Inflammatory macrophage treated with lipopolysaccharide for 1 hour (primary cell): ENCODE measurements around the gene DDX39A.
"Not testable (repeated sequence)": the region's sequence is repeated elsewhere in the genome, so short reads cannot be mapped to it uniquely, and the experiment has no call there.

Experiments used
- DNase-seq, 2 donors: peaks; one replicate each; pipeline ENCODE4 v3.0.0-alpha.2; 2020 to 2022

Gene DDX39A

GRCh38 chr19:14419106-14419813 is at the start of gene DDX39A:
Gene DDX39A (minus strand): TSS chr19:14419341. CDS start chr19:14413220, 6,121 bp downstream.
- peak; percentile 98 to 100 for DNase-seq

- no peak for DNase-seq
These were observed 48.7 kb upstream of the DDX39A start for GRCh38 chr19:14467816-14468215.

GRCh38 chr19:14467391-14467790 is 48.2 kb upstream of the DDX39A start:
- no peak for DNase-seq

- DNase-seq = no peak
These were observed 44.6 kb upstream of the DDX39A start for GRCh38 chr19:14463747-14464146.

- peak in 1 of 2 donors; percentile 26 for DNase-seq
These were observed 43.3 kb upstream of the DDX39A start for GRCh38 chr19:14462401-14462800.

- no peak for DNase-seq
These were observed 41.8 kb upstream of the DDX39A start for GRCh38 chr19:14460935-14461334.

GRCh38 chr19:14459703-14460102 is 40.6 kb upstream of the DDX39A start:
- DNase-seq = no peak

- not testable (repeated sequence) for DNase-seq
These were observed 33.2 kb upstream of the DDX39A start for GRCh38 chr19:14452303-14452702.

GRCh38 chr19:14450876-14451275 is 31.7 kb upstream of the DDX39A start:
- DNase-seq = no peak

GRCh38 chr19:14450168-14450874 is 31.2 kb upstream of the DDX39A start:
- peak; percentile 61 to 79 for DNase-seq

- DNase-seq = peak in 1 of 2 donors; percentile 26
These were observed 30.2 kb upstream of the DDX39A start for GRCh38 chr19:14449321-14449720.

GRCh38 chr19:14446336-14447036 is 27.3 kb upstream of the DDX39A start:
- no peak for DNase-seq

GRCh38 chr19:14443632-14444216 is 24.6 kb upstream of the DDX39A start:
- DNase-seq = no peak

GRCh38 chr19:14442891-14443631 is 23.9 kb upstream of the DDX39A start:
- no peak for DNase-seq

GRCh38 chr19:14441041-14441938 is 22.1 kb upstream of the DDX39A start:
- DNase-seq = no peak

GRCh38 chr19:14440049-14440448 is 20.9 kb upstream of the DDX39A start:
- peak; percentile 80 to 85 for DNase-seq

- DNase-seq = no peak
These were observed 19.9 kb upstream of the DDX39A start for GRCh38 chr19:14439014-14439413.

- no peak for DNase-seq
These were observed 18.5 kb upstream of the DDX39A start for GRCh38 chr19:14437578-14438140.

GRCh38 chr19:14435320-14436050 is 16.3 kb upstream of the DDX39A start:
- DNase-seq = no peak

GRCh38 chr19:14434543-14435319 is 15.6 kb upstream of the DDX39A start:
- DNase-seq = peak; percentile 54 to 58
